NB4 (cell line): ENCODE results near the gene CACYBP.

ENCODE experiments used
- MAX ChIP-seq: IDR thresholded peaks from 2 replicates; pipeline ENCODE4 v1.6.1; 2011; ENCODE audit warnings: low read depth, low read length
- POLR2A ChIP-seq: IDR thresholded peaks from 2 replicates; pipeline ENCODE4 v1.6.1; 2011; ENCODE audit warnings: mild to moderate bottlenecking; ENCODE audit not compliant: insufficient read length; ENCODE audit errors: extremely low read depth
- TF ChIP-seq, protein P1 (sequence below): IDR thresholded peaks from one replicate; pipeline ENCODE4 v1.5.1; 2012; ENCODE audit warnings: low read depth, low read length

DNA sequence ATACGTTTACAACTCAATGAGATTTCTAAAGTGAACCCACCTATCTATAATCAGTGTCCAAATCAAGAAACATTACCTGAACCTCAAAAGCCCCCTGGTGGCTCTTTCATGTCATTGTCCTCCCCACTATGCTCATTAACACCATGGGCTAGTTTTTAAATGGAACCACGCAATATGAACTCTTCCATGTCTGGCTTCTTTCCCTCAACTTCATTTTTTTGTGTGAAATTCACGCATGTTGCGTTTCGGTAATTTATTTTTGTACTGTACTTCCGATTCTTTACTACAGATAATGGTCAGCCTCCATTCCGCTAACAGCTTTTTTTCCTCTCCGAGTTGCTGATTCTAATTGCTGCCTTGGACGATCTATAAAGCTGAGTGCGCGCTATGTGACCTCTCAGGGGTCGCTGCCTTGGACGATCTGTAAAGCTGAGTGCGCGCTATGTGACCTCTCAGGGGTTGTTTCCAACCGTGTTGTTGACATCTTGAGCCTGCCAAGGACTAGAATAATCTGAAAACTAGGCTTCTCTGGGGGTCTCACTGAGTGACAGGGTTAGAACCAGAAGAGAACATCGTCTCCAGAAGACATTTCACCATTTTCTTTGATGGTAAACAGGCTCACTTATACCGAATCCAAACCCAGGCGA is 1.1 kb upstream of the CACYBP start:
- TF ChIP-seq, protein P1, sequence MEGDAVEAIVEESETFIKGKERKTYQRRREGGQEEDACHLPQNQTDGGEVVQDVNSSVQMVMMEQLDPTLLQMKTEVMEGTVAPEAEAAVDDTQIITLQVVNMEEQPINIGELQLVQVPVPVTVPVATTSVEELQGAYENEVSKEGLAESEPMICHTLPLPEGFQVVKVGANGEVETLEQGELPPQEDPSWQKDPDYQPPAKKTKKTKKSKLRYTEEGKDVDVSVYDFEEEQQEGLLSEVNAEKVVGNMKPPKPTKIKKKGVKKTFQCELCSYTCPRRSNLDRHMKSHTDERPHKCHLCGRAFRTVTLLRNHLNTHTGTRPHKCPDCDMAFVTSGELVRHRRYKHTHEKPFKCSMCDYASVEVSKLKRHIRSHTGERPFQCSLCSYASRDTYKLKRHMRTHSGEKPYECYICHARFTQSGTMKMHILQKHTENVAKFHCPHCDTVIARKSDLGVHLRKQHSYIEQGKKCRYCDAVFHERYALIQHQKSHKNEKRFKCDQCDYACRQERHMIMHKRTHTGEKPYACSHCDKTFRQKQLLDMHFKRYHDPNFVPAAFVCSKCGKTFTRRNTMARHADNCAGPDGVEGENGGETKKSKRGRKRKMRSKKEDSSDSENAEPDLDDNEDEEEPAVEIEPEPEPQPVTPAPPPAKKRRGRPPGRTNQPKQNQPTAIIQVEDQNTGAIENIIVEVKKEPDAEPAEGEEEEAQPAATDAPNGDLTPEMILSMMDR: peak; percentile 81
- TF ChIP-seq POLR2A (no peak), MAX (peak; percentile 35; the same call in 1 of the 2 replicates)
